Loucy (cell line): ENCODE results near the gene MRGPRE.

ENCODE experiments used
- EZH2phosphoT487 ChIP-seq: fragments of 200-600 bp; IDR thresholded peaks from 2 replicates; pipeline ENCODE4 v1.6.1; 2018; ENCODE audit warnings: antibody characterized with exemption, mild to moderate bottlenecking, moderate library complexity, borderline replicate concordance
- TF ChIP-seq, protein P1 (sequence below): fragments of 200-600 bp; sonication (generic); conservative IDR thresholded peaks from 2 replicates; pipeline ENCODE4 v1.5.1; 2014; ENCODE audit warnings: mild to moderate bottlenecking, antibody characterized with exemption, low read length

- TF ChIP-seq, protein P1, sequence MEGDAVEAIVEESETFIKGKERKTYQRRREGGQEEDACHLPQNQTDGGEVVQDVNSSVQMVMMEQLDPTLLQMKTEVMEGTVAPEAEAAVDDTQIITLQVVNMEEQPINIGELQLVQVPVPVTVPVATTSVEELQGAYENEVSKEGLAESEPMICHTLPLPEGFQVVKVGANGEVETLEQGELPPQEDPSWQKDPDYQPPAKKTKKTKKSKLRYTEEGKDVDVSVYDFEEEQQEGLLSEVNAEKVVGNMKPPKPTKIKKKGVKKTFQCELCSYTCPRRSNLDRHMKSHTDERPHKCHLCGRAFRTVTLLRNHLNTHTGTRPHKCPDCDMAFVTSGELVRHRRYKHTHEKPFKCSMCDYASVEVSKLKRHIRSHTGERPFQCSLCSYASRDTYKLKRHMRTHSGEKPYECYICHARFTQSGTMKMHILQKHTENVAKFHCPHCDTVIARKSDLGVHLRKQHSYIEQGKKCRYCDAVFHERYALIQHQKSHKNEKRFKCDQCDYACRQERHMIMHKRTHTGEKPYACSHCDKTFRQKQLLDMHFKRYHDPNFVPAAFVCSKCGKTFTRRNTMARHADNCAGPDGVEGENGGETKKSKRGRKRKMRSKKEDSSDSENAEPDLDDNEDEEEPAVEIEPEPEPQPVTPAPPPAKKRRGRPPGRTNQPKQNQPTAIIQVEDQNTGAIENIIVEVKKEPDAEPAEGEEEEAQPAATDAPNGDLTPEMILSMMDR = no peak
- no peak for TF ChIP-seq EZH2phosphoT487
These were observed 1.3 kb downstream of the MRGPRE start for GRCh38 chr11:3230636-3231549.
